Measurements from ENCODE around the gene BAZ2B. TPM values are rescaled to one million over a fixed set of nuclear protein-coding genes. Genes with fewer than 3 reads are reported as not detected.
A peak's percentile ranks its signal among the peaks of the same experiment; 100 is the strongest.

Gene BAZ2B
- total and polyA plus RNA-seq, 3 experiments from 2014 or later = 13.3 to 27.0 (median 15.7) TPM

DNA sequence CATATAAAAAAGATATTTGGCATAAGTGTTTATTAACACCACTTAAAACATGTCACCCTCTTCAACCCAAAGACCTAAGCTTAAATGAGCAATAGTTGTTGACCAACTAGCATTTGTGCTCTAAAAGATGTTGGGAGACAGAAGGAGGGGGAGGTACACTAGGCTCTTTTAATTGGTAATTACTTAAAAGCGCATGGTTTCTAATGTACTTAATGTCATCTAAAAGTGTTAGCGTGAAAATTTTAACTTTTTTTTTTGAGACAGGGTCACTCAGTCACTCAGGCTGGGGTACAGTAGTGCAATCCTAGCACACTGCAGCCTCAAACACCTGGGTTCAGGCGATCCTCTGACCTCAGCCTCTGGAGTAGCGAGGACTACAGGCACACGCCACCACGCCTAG lies 335.3 kb downstream of the BAZ2B start:
- CTCF ChIA-PET = no interaction called here
- Mint-ChIP-seq H3K36me3 (peaks cover 0 to 16% (median 9%) of the 10 kb centered on the region in 3 donors), H3K27ac (no peak overlapping the region), H3K9me3 (no peaks in the 10 kb centered on the region), H3K27me3 (no peaks in the 10 kb centered on the region), H3K4me1 (peaks cover 9 to 15% (median 14%) of the 10 kb centered on the region in 3 donors), H3K4me3 (no peak overlapping the region)
- H3K4me1 ChIP-seq (ENCODE audit: insufficient read depth, low read length) = peaks cover 7% of the 10 kb centered on the region
- no peaks in the 10 kb centered on the region for H3K36me3 ChIP-seq (ENCODE audit: insufficient read depth, low read length)
- no peak overlapping the region for H3K4me3 ChIP-seq (ENCODE audit: low read length)
- POLR2A ChIA-PET = no interaction called here
- no peaks in the 10 kb centered on the region for H3K9me3 ChIP-seq (ENCODE audit: low read length)
- no peak for DNase-seq
- H3K27ac ChIP-seq (ENCODE audit: low read depth, low read length) = no peak overlapping the region
- H3K27me3 ChIP-seq (ENCODE audit: insufficient read depth, low read length, poor library complexity, severe bottlenecking) = no peaks in the 10 kb centered on the region

- peaks cover 0 to 20% (median 14%) of the 10 kb centered on the region in 3 donors for H3K36me3 Mint-ChIP-seq
- no peak for DNase-seq
- H3K4me3 ChIP-seq (ENCODE audit: low read length) = no peak overlapping the region
- no peak overlapping the region for H3K27ac ChIP-seq (ENCODE audit: low read depth, low read length)
- H3K4me1 ChIP-seq (ENCODE audit: insufficient read depth, low read length) = no peaks in the 10 kb centered on the region
- H3K36me3 ChIP-seq (ENCODE audit: insufficient read depth, low read length) = no peaks in the 10 kb centered on the region
- H3K27me3 Mint-ChIP-seq = no peaks in the 10 kb centered on the region
- CTCF ChIA-PET = no interaction called here
- no peaks in the 10 kb centered on the region for H3K9me3 Mint-ChIP-seq
- POLR2A ChIA-PET = no interaction called here
- peaks cover 6 to 21% (median 8%) of the 10 kb centered on the region in 3 donors for H3K4me1 Mint-ChIP-seq
- H3K27ac Mint-ChIP-seq = no peak overlapping the region
- no peaks in the 10 kb centered on the region for H3K9me3 ChIP-seq (ENCODE audit: low read length)
- no peak overlapping the region for H3K4me3 Mint-ChIP-seq
- H3K27me3 ChIP-seq (ENCODE audit: insufficient read depth, low read length, poor library complexity, severe bottlenecking) = no peaks in the 10 kb centered on the region
Measured at GRCh38 chr2:159279700-159280099, 336.6 kb downstream of the BAZ2B start.

DNA sequence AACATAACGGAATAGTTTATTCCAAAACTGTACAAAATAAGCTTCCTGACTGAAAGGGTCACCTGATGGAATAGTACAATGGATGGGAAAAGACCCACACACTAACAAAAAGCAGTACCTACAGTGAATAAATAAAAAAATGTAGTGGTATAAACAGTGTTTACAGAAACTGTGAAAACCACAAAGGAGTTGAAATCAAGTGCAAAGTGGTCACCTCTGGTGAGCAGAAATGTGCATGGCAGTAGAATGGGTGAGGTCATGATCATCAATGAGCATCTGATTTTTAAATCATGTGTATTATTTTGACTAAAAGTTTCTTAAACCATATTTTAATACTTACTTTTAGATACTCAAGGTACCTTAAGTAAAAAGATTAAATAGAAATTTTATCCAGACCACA lies 341.2 kb downstream of the BAZ2B start:
- no peaks in the 10 kb centered on the region for H3K27me3 Mint-ChIP-seq
- Histone ChIP-seq H3K27ac (ENCODE audit: low read depth, low read length) (no peak overlapping the region), H3K4me1 (ENCODE audit: insufficient read depth, low read length) (no peaks in the 10 kb centered on the region), H3K4me3 (ENCODE audit: low read length) (no peak overlapping the region), H3K27me3 (ENCODE audit: insufficient read depth, low read length, poor library complexity, severe bottlenecking) (no peaks in the 10 kb centered on the region), H3K9me3 (ENCODE audit: low read length) (no peaks in the 10 kb centered on the region), H3K36me3 (ENCODE audit: insufficient read depth, low read length) (no peaks in the 10 kb centered on the region)
- ChIA-PET POLR2A (no interaction called here), CTCF (no interaction called here)
- H3K27ac Mint-ChIP-seq = peak overlapping the region in 1 of 8 donors; percentile 4
- DNase-seq = no peak
- peaks cover 8 to 19% (median 8%) of the 10 kb centered on the region in 3 donors for H3K4me1 Mint-ChIP-seq
- peaks cover 8 to 46% (median 30%) of the 10 kb centered on the region in 3 donors for H3K36me3 Mint-ChIP-seq
- no peak overlapping the region for H3K4me3 Mint-ChIP-seq
- no peaks in the 10 kb centered on the region for H3K9me3 Mint-ChIP-seq

DNA sequence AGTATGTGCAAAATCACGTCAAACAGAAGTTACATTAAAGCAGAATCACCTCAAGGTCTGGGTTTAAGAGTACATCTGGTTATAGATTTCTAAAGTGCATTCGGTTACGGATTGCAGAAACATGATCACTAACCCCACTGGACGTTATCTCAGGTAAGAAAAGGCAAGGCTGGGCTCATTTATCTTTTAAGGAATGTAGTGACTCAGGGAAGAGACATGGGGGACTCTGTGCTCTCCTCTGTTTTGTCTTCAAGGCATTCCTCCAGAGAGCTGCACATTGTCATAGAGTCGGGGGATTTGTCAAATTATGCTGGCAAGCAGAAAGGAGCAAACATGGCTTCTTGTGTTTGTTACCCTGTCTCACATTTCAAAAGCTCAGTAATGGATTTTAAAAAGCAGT lies 344.2 kb downstream of the BAZ2B start:
- CTCF ChIA-PET = no interaction called here
- peaks cover 8 to 19% (median 9%) of the 10 kb centered on the region in 3 donors for H3K4me1 Mint-ChIP-seq
- no peak overlapping the region for H3K27ac Mint-ChIP-seq

DNA sequence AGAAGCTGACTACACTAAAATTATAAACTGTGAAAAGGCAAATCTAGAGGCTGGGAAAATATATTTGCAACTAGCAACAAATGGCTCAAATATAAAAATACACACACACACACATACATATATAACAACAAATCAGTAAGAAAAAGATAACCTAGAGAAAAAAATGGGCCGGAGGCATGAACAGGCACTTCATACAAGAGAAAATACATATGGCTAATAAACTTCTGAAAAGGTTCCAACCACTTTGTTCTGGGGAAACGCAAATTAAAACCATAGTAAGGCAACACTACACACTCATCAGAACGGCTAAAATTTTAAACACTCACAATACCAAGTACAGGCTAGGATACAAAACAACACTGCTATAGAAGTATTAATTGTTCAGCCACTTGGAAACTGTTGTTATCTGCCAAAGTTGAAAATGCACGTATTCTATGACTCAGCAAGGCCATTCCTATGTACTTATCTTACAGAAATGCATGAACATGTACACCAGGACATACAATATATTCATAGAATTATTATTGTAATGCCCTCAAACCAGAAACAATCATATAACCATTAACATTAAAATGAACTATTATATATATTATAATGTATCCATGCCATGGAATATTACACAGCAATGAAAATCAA lies 345.5 kb downstream of the BAZ2B start:
- Histone ChIP-seq H3K27me3 (ENCODE audit: insufficient read depth, low read length, poor library complexity, severe bottlenecking) (no peaks in the 10 kb centered on the region), H3K4me3 (ENCODE audit: low read length) (no peak overlapping the region), H3K9me3 (ENCODE audit: low read length) (no peaks in the 10 kb centered on the region), H3K27ac (ENCODE audit: low read depth, low read length) (no peak overlapping the region), H3K36me3 (ENCODE audit: insufficient read depth, low read length) (no peaks in the 10 kb centered on the region), H3K4me1 (ENCODE audit: insufficient read depth, low read length) (no peaks in the 10 kb centered on the region)
- Mint-ChIP-seq H3K9me3 (no peaks in the 10 kb centered on the region), H3K36me3 (peaks cover 15 to 43% (median 30%) of the 10 kb centered on the region in 3 donors), H3K27ac (no peak overlapping the region), H3K27me3 (no peaks in the 10 kb centered on the region), H3K4me3 (no peak overlapping the region), H3K4me1 (peaks cover 8 to 19% (median 9%) of the 10 kb centered on the region in 3 donors)
- ChIA-PET CTCF (no interaction called here), POLR2A (interaction anchor here (0.6 kb wide), 1 partner anchor 16 kb away, joined by 3 read pairs; the partner anchor contains the start of gene WDSUB1)
- DNase-seq = no peak

More for the DNA sequence above, 344.2 kb downstream of the BAZ2B start:
- no peaks in the 10 kb centered on the region for H3K27me3 Mint-ChIP-seq
- no peaks in the 10 kb centered on the region for H3K9me3 Mint-ChIP-seq
- H3K36me3 ChIP-seq (ENCODE audit: insufficient read depth, low read length) = no peaks in the 10 kb centered on the region
- DNase-seq = no peak
- H3K4me3 ChIP-seq (ENCODE audit: low read length) = no peak overlapping the region
- H3K27ac ChIP-seq (ENCODE audit: low read depth, low read length) = no peak overlapping the region
- H3K4me3 Mint-ChIP-seq = no peak overlapping the region
- peaks cover 15 to 39% (median 30%) of the 10 kb centered on the region in 3 donors for H3K36me3 Mint-ChIP-seq
- H3K9me3 ChIP-seq (ENCODE audit: low read length) = no peaks in the 10 kb centered on the region
- POLR2A ChIA-PET = no interaction called here
- no peaks in the 10 kb centered on the region for H3K4me1 ChIP-seq (ENCODE audit: insufficient read depth, low read length)
- H3K27me3 ChIP-seq (ENCODE audit: insufficient read depth, low read length, poor library complexity, severe bottlenecking) = no peaks in the 10 kb centered on the region

Other genes starting within 250 kb of the BAZ2B start
- 10 to 100 TPM; 84.7 to 92.3 TPM for gene MARCHF7, start 96.0 kb upstream of the BAZ2B start, total RNA-seq
- gene MARCHF7, start 96.0 kb upstream of the BAZ2B start, polyA plus RNA-seq = 157 TPM
- gene CD302, start 181.7 kb upstream of the BAZ2B start, total RNA-seq = under 1 TPM; 0.70 to 0.75 TPM
- 0.28 TPM for gene CD302, start 181.7 kb upstream of the BAZ2B start, polyA plus RNA-seq

Data from CD8-positive, alpha-beta memory T cell (primary cell).